NCI-H1436 (cell line): ENCODE data around the gene GUCA1A.
"Not testable (repeated sequence)": the region's sequence is repeated elsewhere in the genome, so short reads cannot be mapped to it uniquely, and the experiment has no call there.

Source experiments
- DNase-seq: peaks from one replicate; lab custom pipeline; 2025; lab: John Stamatoyannopoulos, UW

The GUCA1A gene

GRCh38 chr6:42177514-42178364 is 4.6 kb downstream of the GUCA1A start:
- DNase-seq, result no peak

- DNase-seq, result no peak
These were observed 6.2 kb downstream of the GUCA1A start for GRCh38 chr6:42179261-42179944.

GRCh38 chr6:42179945-42180313 is 6.8 kb downstream of the GUCA1A start:
- no peak for DNase-seq

- no peak for DNase-seq
These were observed 8.9 kb downstream of the GUCA1A start for GRCh38 chr6:42182101-42182500.

- DNase-seq, result no peak
These were observed 11.3 kb downstream of the GUCA1A start for GRCh38 chr6:42184475-42184874.

GRCh38 chr6:42185597-42185996 is 12.4 kb downstream of the GUCA1A start:
- DNase-seq, result no peak

GRCh38 chr6:42188406-42188805 is 15.2 kb downstream of the GUCA1A start:
- no peak for DNase-seq

- no peak for DNase-seq
These were observed 17.5 kb downstream of the GUCA1A start for GRCh38 chr6:42190554-42191183.

- not testable (repeated sequence) for DNase-seq
These were observed 19.2 kb downstream of the GUCA1A start for GRCh38 chr6:42192385-42192784.

- no peak for DNase-seq
These were observed 20.3 kb downstream of the GUCA1A start for GRCh38 chr6:42193491-42193894.

- no peak for DNase-seq
These were observed 20.9 kb downstream of the GUCA1A start for GRCh38 chr6:42194056-42194455.

GRCh38 chr6:42195415-42195814 is 22.3 kb downstream of the GUCA1A start:
- DNase-seq, result no peak

GRCh38 chr6:42197555-42198362 is 24.6 kb downstream of the GUCA1A start:
- DNase-seq, result no peak

- DNase-seq, result no peak
These were observed 26.2 kb downstream of the GUCA1A start for GRCh38 chr6:42199106-42199981.

- no peak for DNase-seq
These were observed 26.9 kb downstream of the GUCA1A start for GRCh38 chr6:42200035-42200434.

- no peak for DNase-seq
These were observed 28.2 kb downstream of the GUCA1A start for GRCh38 chr6:42201382-42201781.

- DNase-seq, result not testable (repeated sequence)
These were observed 29.2 kb downstream of the GUCA1A start for GRCh38 chr6:42202131-42202915.

GRCh38 chr6:42203183-42203582 is 30.0 kb downstream of the GUCA1A start:
- DNase-seq, result no peak

GRCh38 chr6:42204768-42205282 is 31.7 kb downstream of the GUCA1A start:
- no peak for DNase-seq

- not testable (repeated sequence) for DNase-seq
These were observed 34.4 kb downstream of the GUCA1A start for GRCh38 chr6:42207559-42207958.
